Kidney (tissue), 14 donors: ENCODE results near the gene TOMM5. TPM values are rescaled to one million over a fixed set of nuclear protein-coding genes. Genes with fewer than 3 reads are reported as not detected.

Experiments used
- DNase-seq, 5 donors: peaks; one replicate each; pipeline ENCODE4 v3.0.0-alpha.2; 2013 to 2020
- FAIRE-seq: peaks from 2 replicates; lab custom pipeline; 2012; peaks lifted over from hg19 to GRCh38; lab: Jason Lieb, UNC
- H3K27ac ChIP-seq, 2 donors: one replicate each; pipeline ENCODE4 v1.7.0; 2013; ENCODE audit warnings: low read depth in 2 of 2, low read length in 2 of 2, inconsistent platforms in 1 of 2
- H3K27me3 ChIP-seq: one replicate; pipeline ENCODE4 v1.7.1; 2013; ENCODE audit warnings: low read length, inconsistent platforms; ENCODE audit not compliant: control insufficient read depth, insufficient read depth
- H3K36me3 ChIP-seq, 3 donors: one replicate each; pipeline versions ENCODE4 v1.7.0 to v1.7.1; 2013; ENCODE audit warnings: low read length in 3 of 3, control low read depth in 1 of 3, inconsistent platforms in 1 of 3; ENCODE audit not compliant: insufficient read depth in 3 of 3, control insufficient read depth in 2 of 3
- H3K4me1 ChIP-seq, 3 donors: one replicate each; pipeline versions ENCODE4 v1.7.0 to v1.7.1; 2013; ENCODE audit warnings: low read length in 3 of 3, inconsistent platforms in 1 of 3, low read depth in 1 of 3; ENCODE audit not compliant: control insufficient read depth in 2 of 3, insufficient read depth in 2 of 3
- H3K4me3 ChIP-seq, 3 donors: one replicate each; pipeline versions ENCODE4 v1.7.0 to v1.8.1; 2013; ENCODE audit warnings: low read length in 3 of 3, control low read depth in 1 of 3, inconsistent platforms in 1 of 3
- H3K9ac ChIP-seq, 3 donors: one replicate each; pipeline versions ENCODE4 v1.7.0 to v1.7.1; 2013; ENCODE audit warnings: low read length in 3 of 3, control low read depth in 1 of 3, inconsistent platforms in 1 of 3
- H3K9me3 ChIP-seq, 3 donors: one replicate each; pipeline versions ENCODE4 v1.7.0 to v1.7.1; 2013; ENCODE audit warnings: low read length in 3 of 3, control low read depth in 1 of 3, inconsistent platforms in 1 of 3; ENCODE audit not compliant: control insufficient read depth in 2 of 3, insufficient read depth in 1 of 3
- intact Hi-C: fragments of 100-400 bp; cut with DNase I; formaldehyde crosslinking; loops from one replicate; pipeline ENCODE4 v1.11.1; 2022
- polyA plus RNA-seq: library from polyadenylated mRNA; stranded (reverse); fragments of 350-450 nt; fragmentation: Illumina TruSeq; extraction: RNeasy Lipid Tissue Mini Kit (QIAGEN cat#74804); gene quantifications from one replicate; pipeline ENCODE4 v1.2.3, GENCODE V29; 2014; ENCODE audit warnings: low read depth, low replicate concordance; ENCODE audit not compliant: insufficient read depth
- total RNA-seq: library from RNA; stranded (reverse); fragmentation: NEBNext Ultra II Directional; extraction: Animal tissue kit (Norgen Biotek cat#: 25700); gene quantifications from one replicate; pipeline ENCODE4 v1.2.1, GENCODE V29; 2021
- TF ChIP-seq, protein P1 (sequence below): IDR thresholded peaks from 3 replicates; pipeline ENCODE4 v1.5.1; 2012; ENCODE audit warnings: mild to moderate bottlenecking, moderate library complexity, borderline replicate concordance; ENCODE audit not compliant: insufficient read depth; ENCODE audit errors: extremely low read depth
- donor health status: control.
- donor health status: control.
- donor health status: control.
- donor health status: control.
- donor health status: control.
- donor health status: DM: yes; HTN: yes; CAD: no.
- donor health status: Normal renal cell carcinoma (clear cell type).

Gene TOMM5
- total and polyA plus RNA-seq, 2 donors from 2014 or later, result 59.5 to 197 TPM

DNA sequence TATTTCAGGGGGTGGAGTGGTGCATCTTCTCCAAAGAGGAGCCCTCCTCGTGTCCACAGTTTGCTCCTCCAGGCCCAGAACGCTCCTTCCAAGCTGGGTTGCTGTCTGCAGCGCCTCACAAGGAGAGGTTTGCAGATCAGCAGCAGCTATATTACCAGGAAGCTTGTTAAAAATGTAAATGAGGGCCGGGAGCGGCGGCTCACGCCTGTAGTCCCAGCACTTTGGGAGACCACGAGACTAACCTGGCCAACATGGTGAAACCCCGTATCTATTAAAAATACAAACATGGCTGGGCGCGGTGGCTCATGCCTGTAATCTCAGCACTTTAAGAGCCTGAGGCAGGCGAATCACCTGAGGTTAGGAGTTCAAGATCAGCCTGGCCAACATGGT is 33.4 kb upstream of the TOMM5 start:
- FAIRE-seq, result no peak
- TF ChIP-seq, protein P1, sequence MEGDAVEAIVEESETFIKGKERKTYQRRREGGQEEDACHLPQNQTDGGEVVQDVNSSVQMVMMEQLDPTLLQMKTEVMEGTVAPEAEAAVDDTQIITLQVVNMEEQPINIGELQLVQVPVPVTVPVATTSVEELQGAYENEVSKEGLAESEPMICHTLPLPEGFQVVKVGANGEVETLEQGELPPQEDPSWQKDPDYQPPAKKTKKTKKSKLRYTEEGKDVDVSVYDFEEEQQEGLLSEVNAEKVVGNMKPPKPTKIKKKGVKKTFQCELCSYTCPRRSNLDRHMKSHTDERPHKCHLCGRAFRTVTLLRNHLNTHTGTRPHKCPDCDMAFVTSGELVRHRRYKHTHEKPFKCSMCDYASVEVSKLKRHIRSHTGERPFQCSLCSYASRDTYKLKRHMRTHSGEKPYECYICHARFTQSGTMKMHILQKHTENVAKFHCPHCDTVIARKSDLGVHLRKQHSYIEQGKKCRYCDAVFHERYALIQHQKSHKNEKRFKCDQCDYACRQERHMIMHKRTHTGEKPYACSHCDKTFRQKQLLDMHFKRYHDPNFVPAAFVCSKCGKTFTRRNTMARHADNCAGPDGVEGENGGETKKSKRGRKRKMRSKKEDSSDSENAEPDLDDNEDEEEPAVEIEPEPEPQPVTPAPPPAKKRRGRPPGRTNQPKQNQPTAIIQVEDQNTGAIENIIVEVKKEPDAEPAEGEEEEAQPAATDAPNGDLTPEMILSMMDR, result no peak
- no peaks in the 10 kb centered on the region for H3K4me1 ChIP-seq
- intact Hi-C loops, result no loop called here
- no peaks in the 10 kb centered on the region for H3K36me3 ChIP-seq
- H3K9me3 ChIP-seq, result no peaks in the 10 kb centered on the region
- H3K9ac ChIP-seq, result no peak overlapping the region
- H3K4me3 ChIP-seq, result no peak overlapping the region
- H3K27ac ChIP-seq, result no peak overlapping the region
- no peak for DNase-seq
- no peaks in the 10 kb centered on the region for H3K27me3 ChIP-seq

DNA sequence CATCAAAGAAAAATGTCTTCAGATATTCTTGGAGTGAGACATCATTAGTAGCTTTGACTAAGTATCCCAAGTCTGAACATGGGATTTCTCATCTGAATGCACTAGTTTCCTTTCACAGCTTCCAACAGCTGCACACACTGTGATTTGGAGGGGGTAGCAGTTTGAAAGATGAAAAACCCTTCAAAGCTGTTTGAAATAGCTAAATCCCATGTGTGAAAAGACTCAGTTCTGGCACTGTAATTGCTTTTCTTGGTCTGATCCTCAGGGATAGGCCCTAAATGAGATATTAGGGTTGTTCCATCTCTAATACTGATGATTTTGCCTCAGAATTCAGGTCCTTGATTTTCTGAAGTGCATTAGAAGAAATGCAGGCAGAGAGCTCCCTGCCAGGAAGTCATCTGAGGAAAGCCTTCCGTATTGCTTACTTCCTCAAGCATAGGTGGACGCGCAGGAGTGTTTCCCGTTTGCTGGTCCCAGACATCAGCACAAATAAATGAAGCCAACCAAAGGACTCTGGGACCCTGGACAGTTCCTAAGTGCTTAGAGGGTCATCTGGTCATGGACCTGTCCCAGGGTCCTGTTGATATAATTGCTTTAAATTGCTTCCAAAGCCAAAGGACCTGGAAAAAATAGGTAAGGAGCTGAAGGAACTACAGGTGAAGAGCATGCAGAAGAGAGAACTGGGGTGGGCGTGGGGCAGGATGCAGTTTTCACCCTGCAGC is 32.8 kb upstream of the TOMM5 start:
- DNase-seq (no peak), FAIRE-seq (no peak)
- Histone ChIP-seq H3K27ac (no peak overlapping the region), H3K9me3 (no peaks in the 10 kb centered on the region), H3K9ac (no peak overlapping the region), H3K36me3 (no peaks in the 10 kb centered on the region), H3K4me1 (no peaks in the 10 kb centered on the region), H3K27me3 (no peaks in the 10 kb centered on the region), H3K4me3 (no peak overlapping the region)
- intact Hi-C loops, result no loop called here
- TF ChIP-seq, protein P1, result no peak

GRCh38 chr9:37624073-37624472 is 31.7 kb upstream of the TOMM5 start:
- H3K36me3 ChIP-seq, result no peaks in the 10 kb centered on the region
- H3K27ac ChIP-seq, result no peak overlapping the region
- no peak for DNase-seq
- FAIRE-seq, result no peak
- H3K4me1 ChIP-seq, result no peaks in the 10 kb centered on the region
- H3K9me3 ChIP-seq, result no peaks in the 10 kb centered on the region
- no peaks in the 10 kb centered on the region for H3K27me3 ChIP-seq
- TF ChIP-seq, protein P1, result no peak
- H3K4me3 ChIP-seq, result no peak overlapping the region
- H3K9ac ChIP-seq, result no peak overlapping the region
- intact Hi-C loops, result no loop called here
